ENCODE data around the gene ERBB4. TPM values are rescaled to one million over a fixed set of nuclear protein-coding genes. Genes with fewer than 3 reads are reported as not detected.

ERBB4 gene
- total RNA-seq, 1 experiment from 2014 or later = 0.15 TPM

GRCh38 chr2:211495339-211495738, 1043.3 kb downstream of the ERBB4 start:
- ATAC-seq (no peak), DNase-seq (ENCODE audit: low read depth, low spot score) (no peak)
- intact Hi-C loops (cut with micrococcal nuclease; ENCODE audit: unreplicated experiment) (no loop called here), in situ Hi-C loops (cut with HindIII; ENCODE audit: low pct_unique_long_range_greater_than_20kb, low sequenced_read_pairs) (no loop called here)
- ChIA-PET CTCF (no interaction called here), POLR2A (no interaction called here)
- H3K4me3 ChIP-seq (ENCODE audit: low read depth in 2 of 2, low read length in 2 of 2) = no peak overlapping the region
- H3K9me3 ChIP-seq (ENCODE audit: control insufficient read depth, insufficient read depth, low read depth, low read length) = no peaks in the 10 kb centered on the region
- no peaks in the 10 kb centered on the region for H3K27me3 ChIP-seq (ENCODE audit: control insufficient read depth, insufficient read depth, low read length)
- H3K27ac ChIP-seq (ENCODE audit: low read length) = no peak overlapping the region
- BruUV-seq (replicated peaks) = no TSS peak
- no peaks in the 10 kb centered on the region for H3K4me1 ChIP-seq (ENCODE audit: control insufficient read depth, insufficient read depth, low read length)
- no peak for TF ChIP-seq CTCF (IDR thresholded peaks at IDR 0.05)
- TF ChIP-seq TCF7L2 (IDR thresholded peaks at IDR 0.05; ENCODE audit: low read depth, low read length) = no peak
- TF ChIP-seq POLR2AphosphoS5 (IDR thresholded peaks at IDR 0.05; ENCODE audit: low read depth, low read length) = no peak
- TF ChIP-seq SIN3A (IDR thresholded peaks at IDR 0.05; ENCODE audit: borderline replicate concordance, insufficient read depth, low read depth, low read length) = no peak
- TF ChIP-seq REST (IDR thresholded peaks at IDR 0.05; ENCODE audit: insufficient read depth in 1 of 2, low read depth in 2 of 2, low read length in 1 of 2) = no peak
- H3K36me3 ChIP-seq (ENCODE audit: control insufficient read depth, insufficient read depth, low read length) = no peaks in the 10 kb centered on the region

- H3K27me3 ChIP-seq (ENCODE audit: control insufficient read depth, insufficient read depth, low read length) = no peaks in the 10 kb centered on the region
- POLR2A ChIA-PET = no interaction called here
- CTCF ChIA-PET = no interaction called here
These were observed 1044.1 kb downstream of the ERBB4 start for GRCh38 chr2:211494536-211494935.

More at GRCh38 chr2:211494536-211494935, 1044.1 kb downstream of the ERBB4 start:
- no peaks in the 10 kb centered on the region for H3K9me3 ChIP-seq (ENCODE audit: control insufficient read depth, insufficient read depth, low read depth, low read length)
- H3K36me3 ChIP-seq (ENCODE audit: control insufficient read depth, insufficient read depth, low read length) = no peaks in the 10 kb centered on the region
- H3K27ac ChIP-seq (ENCODE audit: low read length) = no peak overlapping the region
- H3K4me3 ChIP-seq (ENCODE audit: low read depth in 2 of 2, low read length in 2 of 2) = no peak overlapping the region
- in situ Hi-C loops (cut with HindIII; ENCODE audit: low pct_unique_long_range_greater_than_20kb, low sequenced_read_pairs) = no loop called here
- TF ChIP-seq CTCF (IDR thresholded peaks at IDR 0.05) = no peak
- no peak for TF ChIP-seq POLR2AphosphoS5 (IDR thresholded peaks at IDR 0.05; ENCODE audit: low read depth, low read length)
- no peak for TF ChIP-seq TCF7L2 (IDR thresholded peaks at IDR 0.05; ENCODE audit: low read depth, low read length)
- no peak for TF ChIP-seq REST (IDR thresholded peaks at IDR 0.05; ENCODE audit: insufficient read depth in 1 of 2, low read depth in 2 of 2, low read length in 1 of 2)
- no peak for TF ChIP-seq SIN3A (IDR thresholded peaks at IDR 0.05; ENCODE audit: borderline replicate concordance, insufficient read depth, low read depth, low read length)
- no TSS peak for BruUV-seq (replicated peaks)
- ATAC-seq (no peak), DNase-seq (ENCODE audit: low read depth, low spot score) (no peak)
- H3K4me1 ChIP-seq (ENCODE audit: control insufficient read depth, insufficient read depth, low read length) = no peaks in the 10 kb centered on the region
- intact Hi-C loops (cut with micrococcal nuclease; ENCODE audit: unreplicated experiment) = no loop called here
